GM23248 (cell line): Measurements from ENCODE around the gene IFT80. TPM values are rescaled to one million over a fixed set of nuclear protein-coding genes. Genes with fewer than 3 reads are reported as not detected.

Experiments
- DNase-seq: peaks from one replicate; pipeline ENCODE4 v3.0.0-alpha.2; 2015
- H2AFZ ChIP-seq: fragments of 200-600 bp; sonication (generic); 2 replicates; pipeline ENCODE4 v1.6.1; 2016; ENCODE audit warnings: antibody characterized with exemption
- H3F3A ChIP-seq: fragments of 200-600 bp; sonication (generic); 2 replicates; pipeline ENCODE4 v1.6.1; 2016; ENCODE audit warnings: mild to moderate bottlenecking, antibody characterized with exemption, mixed run types; ENCODE audit not compliant: insufficient read depth
- H3K27ac ChIP-seq: fragments of 200-600 bp; sonication (generic); 2 replicates; pipeline ENCODE4 v1.5.1; 2016; ENCODE audit warnings: mild to moderate bottlenecking
- H3K27me3 ChIP-seq: fragments of 200-600 bp; sonication (generic); replicated peaks from 2 replicates; pipeline ENCODE4 v1.6.1; 2016; ENCODE audit warnings: mild to moderate bottlenecking; ENCODE audit not compliant: insufficient read depth
- H3K36me3 ChIP-seq: fragments of 200-600 bp; sonication (generic); 2 replicates; pipeline ENCODE4 v1.6.1; 2016; ENCODE audit warnings: low read depth, mild to moderate bottlenecking
- H3K4me1 ChIP-seq: fragments of 200-600 bp; sonication (generic); 2 replicates; pipeline ENCODE4 v1.6.1; 2016; ENCODE audit warnings: mild to moderate bottlenecking; ENCODE audit not compliant: insufficient read depth
- H3K4me2 ChIP-seq: fragments of 200-600 bp; sonication (generic); one replicate; pipeline ENCODE4 v1.6.1; 2016; ENCODE audit warnings: mild to moderate bottlenecking; ENCODE audit not compliant: unreplicated experiment
- H3K4me3 ChIP-seq: fragments of 200-600 bp; sonication (generic); 2 replicates; pipeline ENCODE4 v1.5.1; 2016; ENCODE audit warnings: mild to moderate bottlenecking
- H3K79me2 ChIP-seq: fragments of 200-600 bp; sonication (generic); 2 replicates; pipeline ENCODE4 v1.6.1; 2016; ENCODE audit warnings: mild to moderate bottlenecking; ENCODE audit not compliant: insufficient read depth
- H3K9ac ChIP-seq: fragments of 200-600 bp; sonication (generic); 2 replicates; pipeline ENCODE4 v1.6.1; 2016; ENCODE audit warnings: mild to moderate bottlenecking
- H3K9me2 ChIP-seq: fragments of 200-600 bp; sonication (generic); 2 replicates; pipeline ENCODE4 v1.6.1; 2016; ENCODE audit warnings: mixed run types, mild to moderate bottlenecking, moderate library complexity; ENCODE audit not compliant: insufficient read depth
- H3K9me3 ChIP-seq: fragments of 200-600 bp; sonication (generic); one replicate; pipeline ENCODE4 v1.6.1; 2017; ENCODE audit warnings: low read depth
- H4K20me1 ChIP-seq: fragments of 200-600 bp; sonication (generic); 2 replicates; pipeline ENCODE4 v1.6.0; 2016; ENCODE audit not compliant: insufficient read depth
- EZH2 ChIP-seq: fragments of 200-600 bp; sonication (generic); IDR thresholded peaks from 2 replicates; pipeline ENCODE4 v1.6.1; 2018; ENCODE audit warnings: antibody characterized with exemption, mild to moderate bottlenecking; ENCODE audit not compliant: insufficient read depth, poor library complexity, severe bottlenecking
- EZH2phosphoT487 ChIP-seq: fragments of 200-600 bp; sonication (generic); IDR thresholded peaks from 2 replicates; pipeline ENCODE4 v1.6.1; 2018; ENCODE audit warnings: antibody characterized with exemption, moderate library complexity, mild to moderate bottlenecking, low read depth; ENCODE audit not compliant: insufficient read depth
- WGBS, 2 experiments: methylation state at CpG; one replicate each; pipeline ENCODE4 v1.1.6; 2015 to 2017; ENCODE audit warnings: low lambda C conversion rate in 2 of 2, low coverage in 1 of 2; ENCODE audit errors: missing lambda C conversion rate in 2 of 2; 5-methylcytosine and 5-hydroxymethylcytosine counted together
- in situ Hi-C: fragments of 300-500 bp; cut with MboI; formaldehyde crosslinking; loops from 2 replicates; pipeline ENCODE4 v1.15.0; 2020
- polyA plus RNA-seq: library from polyadenylated mRNA; unstranded; fragments of >200 nt; fragmentation: Nextera tagmentation; extraction: Ambion mirVana; gene quantifications from 2 replicates; pipeline ENCODE4 v1.2.1, GENCODE V29; 2016
- total RNA-seq: library from RNA; depleted of rRNA; stranded (reverse); fragments of >200 nt; shearing (Covaris generic); gene quantifications from 2 replicates; pipeline ENCODE4 v1.2.3, GENCODE V29; 2014

The IFT80 gene
- total and polyA plus RNA-seq, 2 experiments from 2014 or later: 19.8 to 48.4 TPM

DNA sequence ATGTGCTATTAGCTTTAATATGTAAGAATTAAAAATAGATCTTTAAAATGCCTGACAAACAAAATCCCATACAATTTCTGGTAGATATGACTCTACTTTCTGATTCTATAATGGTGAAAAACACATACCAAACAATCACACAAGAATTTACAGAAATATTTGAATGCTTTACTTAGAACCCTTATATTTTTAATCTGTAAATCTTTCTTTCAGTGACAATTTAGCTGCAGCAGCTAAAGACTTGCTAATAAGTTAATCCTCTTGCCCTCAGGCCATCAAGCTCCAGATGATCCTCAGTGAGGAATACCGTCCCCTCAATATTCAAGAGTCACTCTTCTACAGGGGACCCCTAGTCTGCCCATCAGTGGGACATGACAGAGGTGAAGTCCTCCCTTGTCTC, 118.2 kb downstream of the IFT80 start:
- Histone ChIP-seq H3K4me1 (no peaks in the 10 kb centered on the region), H3K27ac (no peak overlapping the region), H2AFZ (no peak overlapping the region), H4K20me1 (no peaks in the 10 kb centered on the region), H3F3A (no peaks in the 10 kb centered on the region), H3K4me3 (no peak overlapping the region), H3K27me3 (no peaks in the 10 kb centered on the region), H3K4me2 (no peak overlapping the region), H3K9me3 (no peaks in the 10 kb centered on the region), H3K9me2 (no peaks in the 10 kb centered on the region), H3K9ac (no peak overlapping the region), H3K36me3 (peaks cover 10% of the 10 kb centered on the region), H3K79me2 (no peaks in the 10 kb centered on the region)
- TF ChIP-seq EZH2phosphoT487 (no peak), EZH2 (no peak)
- in situ Hi-C loops: no loop called here
- no peak for DNase-seq
- 97 to 100% methylated on average over 1 of the region's 1 CpG for WGBS, 2 experiments

DNA sequence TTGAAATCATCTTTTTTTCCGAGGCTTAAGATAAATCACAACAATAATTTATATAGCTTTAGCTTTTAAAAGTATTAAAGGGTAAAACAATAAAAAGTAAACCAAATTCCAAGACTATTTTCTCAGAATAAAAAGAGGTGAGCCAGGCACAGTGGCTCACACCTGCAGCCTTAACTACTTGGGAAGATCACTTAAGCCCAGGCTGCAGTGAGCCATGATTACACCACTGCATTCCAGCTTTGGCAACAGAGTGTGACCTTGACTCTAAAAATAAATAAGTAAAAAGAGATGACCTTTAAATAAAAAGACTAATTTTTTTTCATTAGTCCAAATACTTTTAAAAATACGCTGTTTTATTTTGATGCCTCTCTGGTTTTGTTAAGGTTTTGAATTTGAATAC, 119.4 kb downstream of the IFT80 start:
- Histone ChIP-seq H3F3A (no peaks in the 10 kb centered on the region), H3K27ac (no peak overlapping the region), H3K4me3 (no peak overlapping the region), H3K4me1 (no peaks in the 10 kb centered on the region), H3K9ac (no peak overlapping the region), H3K9me2 (no peaks in the 10 kb centered on the region), H3K36me3 (peaks cover 10% of the 10 kb centered on the region), H4K20me1 (no peaks in the 10 kb centered on the region), H2AFZ (no peak overlapping the region), H3K27me3 (no peaks in the 10 kb centered on the region), H3K9me3 (no peaks in the 10 kb centered on the region), H3K79me2 (no peaks in the 10 kb centered on the region), H3K4me2 (no peak overlapping the region)
- no peak for DNase-seq
- in situ Hi-C loops: no loop called here
- 49 to 50% methylated on average over 2 of the region's 2 CpGs for WGBS, 2 experiments
- TF ChIP-seq EZH2 (no peak), EZH2phosphoT487 (no peak)

- in situ Hi-C loops: no loop called here
- Histone ChIP-seq H3K27me3 (no peaks in the 10 kb centered on the region), H2AFZ (no peak overlapping the region), H3K9me3 (no peaks in the 10 kb centered on the region), H3K36me3 (peaks cover 10% of the 10 kb centered on the region), H3K27ac (no peak overlapping the region), H3K4me2 (no peak overlapping the region), H4K20me1 (no peaks in the 10 kb centered on the region), H3K9me2 (no peaks in the 10 kb centered on the region), H3F3A (no peaks in the 10 kb centered on the region), H3K9ac (no peak overlapping the region), H3K4me3 (no peak overlapping the region), H3K79me2 (no peaks in the 10 kb centered on the region), H3K4me1 (no peaks in the 10 kb centered on the region)
- 94 to 97% methylated on average over 3 of the region's 3 CpGs for WGBS, 2 experiments
- DNase-seq: no peak
- TF ChIP-seq EZH2: no peak
- TF ChIP-seq EZH2phosphoT487: no peak
Observed at GRCh38 chr3:160278210-160278609, 120.8 kb downstream of the IFT80 start.

- Histone ChIP-seq H3F3A (no peaks in the 10 kb centered on the region; the same call in 1 of the 2 replicates), H3K27ac (no peak overlapping the region), H3K4me3 (no peak overlapping the region), H3K9me3 (no peaks in the 10 kb centered on the region), H3K36me3 (no peaks in the 10 kb centered on the region), H3K27me3 (no peaks in the 10 kb centered on the region), H3K79me2 (no peaks in the 10 kb centered on the region), H3K4me2 (no peak overlapping the region), H4K20me1 (no peaks in the 10 kb centered on the region), H3K9me2 (no peaks in the 10 kb centered on the region), H2AFZ (no peak overlapping the region), H3K9ac (no peak overlapping the region), H3K4me1 (no peaks in the 10 kb centered on the region)
- no peak for DNase-seq
- 97 to 100% methylated on average over 2 of the region's 2 CpGs for WGBS, 2 experiments
- TF ChIP-seq EZH2: no peak
- TF ChIP-seq EZH2phosphoT487: no peak
- in situ Hi-C loops: no loop called here
Observed at GRCh38 chr3:160265088-160265487, 133.9 kb downstream of the IFT80 start.
